Tibial nerve (tissue), 4 donors: ENCODE data around the gene FAM83E.

ENCODE experiments used
- CTCF ChIP-seq, 5 experiments: fragments of 200-600 bp in 3 of 5; fragments of 450-650 bp in 2 of 5; sonication (generic) in 3 of 5; IDR thresholded peaks; one replicate each; pipeline ENCODE4 v1.5.1; 2016 to 2019; ENCODE audit warnings: antibody characterized with exemption in 5 of 5, mild to moderate bottlenecking in 3 of 5, moderate library complexity in 2 of 5
- EP300 ChIP-seq, 2 donors: sonication (generic); formaldehyde crosslinking; IDR thresholded peaks; one replicate each; pipeline ENCODE4 v1.6.1; 2017; ENCODE audit warnings: antibody characterized with exemption in 2 of 2, mild to moderate bottlenecking in 1 of 2
- POLR2A ChIP-seq, 2 donors: fragments of 450-650 bp; IDR thresholded peaks; one replicate each; pipeline ENCODE4 v1.6.1; 2017; ENCODE audit warnings: antibody characterized with exemption in 2 of 2, mild to moderate bottlenecking in 2 of 2, moderate library complexity in 2 of 2

- TF ChIP-seq CTCF (IDR thresholded peaks at IDR 0.05) = no peak
- no peak for TF ChIP-seq POLR2A (IDR thresholded peaks at IDR 0.05)
- no peak for TF ChIP-seq EP300 (IDR thresholded peaks at IDR 0.05)
These were observed 8.7 kb upstream of the FAM83E start for GRCh38 chr19:48623556-48624066.
